ENCODE results near the gene POLR3H. TPM values are rescaled to one million over a fixed set of nuclear protein-coding genes. Genes with fewer than 3 reads are reported as not detected.

Gene POLR3H
- polyA plus RNA-seq, 1 donor from 2014 or later = 28.0 TPM

GRCh38 chr22:41505511-41506220 is 38.6 kb downstream of the POLR3H start:
- Histone ChIP-seq H3K4me3 (ENCODE audit: low read length) (no peak overlapping the region), H2AFZ (ENCODE audit: low read depth, low read length) (no peak overlapping the region), H3K27ac (ENCODE audit: low read length) (no peak overlapping the region), H3K4me2 (ENCODE audit: low read length) (no peak overlapping the region), H3K9ac (ENCODE audit: low read length) (no peak overlapping the region), H3K9me3 (ENCODE audit: low read length) (no peaks in the 10 kb centered on the region), H4K20me1 (ENCODE audit: insufficient read depth) (no peaks in the 10 kb centered on the region), H3F3A (ENCODE audit: insufficient read depth, low read length, poor library complexity, severe bottlenecking) (no peaks in the 10 kb centered on the region), H3K79me2 (replicated peaks; ENCODE audit: insufficient read depth, low read length) (no peaks in the 10 kb centered on the region), H3K9me2 (ENCODE audit: insufficient read depth, low read length) (no peaks in the 10 kb centered on the region), H3K27me3 (ENCODE audit: insufficient read depth, low read depth, low read length) (no peaks in the 10 kb centered on the region), H3K36me3 (ENCODE audit: insufficient read depth, low read length) (no peaks in the 10 kb centered on the region)
- TF ChIP-seq MXI1 (conservative IDR thresholded peaks at IDR 0.05; ENCODE audit: poor library complexity, severe bottlenecking) = no peak
- TF ChIP-seq EZH2 (IDR thresholded peaks at IDR 0.05; ENCODE audit: borderline replicate concordance, insufficient read depth, low read length, poor library complexity, severe bottlenecking) = no peak
- no peak for TF ChIP-seq CTCF (IDR thresholded peaks at IDR 0.05; ENCODE audit: poor library complexity, severe bottlenecking)
- no peak for TF ChIP-seq POLR2AphosphoS5 (IDR thresholded peaks at IDR 0.05)
- TF ChIP-seq SMC3 (conservative IDR thresholded peaks at IDR 0.05; ENCODE audit: poor library complexity) = no peak
- TF ChIP-seq RAD21 (conservative IDR thresholded peaks at IDR 0.05) = no peak

GRCh38 chr22:41504816-41505215 is 39.5 kb downstream of the POLR3H start:
- Histone ChIP-seq H2AFZ (ENCODE audit: low read depth, low read length) (no peak overlapping the region), H4K20me1 (ENCODE audit: insufficient read depth) (no peaks in the 10 kb centered on the region), H3K27me3 (ENCODE audit: insufficient read depth, low read depth, low read length) (no peaks in the 10 kb centered on the region), H3K4me3 (ENCODE audit: low read length) (no peak overlapping the region), H3K9me2 (ENCODE audit: insufficient read depth, low read length) (no peaks in the 10 kb centered on the region), H3K9me3 (ENCODE audit: low read length) (no peaks in the 10 kb centered on the region), H3K4me2 (ENCODE audit: low read length) (no peak overlapping the region), H3K79me2 (replicated peaks; ENCODE audit: insufficient read depth, low read length) (no peaks in the 10 kb centered on the region), H3K27ac (ENCODE audit: low read length) (no peak overlapping the region), H3F3A (ENCODE audit: insufficient read depth, low read length, poor library complexity, severe bottlenecking) (no peaks in the 10 kb centered on the region), H3K9ac (ENCODE audit: low read length) (no peak overlapping the region), H3K36me3 (ENCODE audit: insufficient read depth, low read length) (no peaks in the 10 kb centered on the region)
- TF ChIP-seq MXI1 (conservative IDR thresholded peaks at IDR 0.05; ENCODE audit: poor library complexity, severe bottlenecking) = no peak
- no peak for TF ChIP-seq POLR2AphosphoS5 (IDR thresholded peaks at IDR 0.05)
- TF ChIP-seq EZH2 (IDR thresholded peaks at IDR 0.05; ENCODE audit: borderline replicate concordance, insufficient read depth, low read length, poor library complexity, severe bottlenecking) = no peak
- no peak for TF ChIP-seq REST (IDR thresholded peaks at IDR 0.05; ENCODE audit: borderline replicate concordance)
- TF ChIP-seq SMC3 (conservative IDR thresholded peaks at IDR 0.05; ENCODE audit: poor library complexity) = no peak
- TF ChIP-seq RAD21 (conservative IDR thresholded peaks at IDR 0.05) = no peak
- no peak for TF ChIP-seq EP300 (conservative IDR thresholded peaks at IDR 0.05; ENCODE audit: poor library complexity, severe bottlenecking)

Measured in neural cell (in vitro differentiated cells).